Esophagus (tissue), 2 donors: ENCODE measurements around the gene C10orf71. TPM values are rescaled to one million over a fixed set of nuclear protein-coding genes. Genes with fewer than 3 reads are reported as not detected.

Source experiments
- H3K27ac ChIP-seq, 2 donors: one replicate each; pipeline ENCODE4 v1.5.1; 2013; ENCODE audit warnings: low read depth in 2 of 2, mild to moderate bottlenecking in 2 of 2, inconsistent platforms in 1 of 2, low read length in 1 of 2, moderate library complexity in 1 of 2
- H3K27me3 ChIP-seq, 2 donors: one replicate each; pipeline ENCODE4 v1.6.1; 2013; ENCODE audit warnings: low read length in 2 of 2, control low read depth in 1 of 2, mild to moderate bottlenecking in 1 of 2; ENCODE audit not compliant: insufficient read depth in 2 of 2, control insufficient read depth in 1 of 2
- H3K36me3 ChIP-seq, 2 donors: one replicate each; pipeline ENCODE4 v1.6.1; 2013; ENCODE audit warnings: low read length in 1 of 2; ENCODE audit not compliant: control insufficient read depth in 2 of 2, insufficient read depth in 2 of 2
- H3K4me1 ChIP-seq, 2 donors: one replicate each; pipeline ENCODE4 v1.6.1; 2013; ENCODE audit warnings: low read length in 1 of 2; ENCODE audit not compliant: control insufficient read depth in 2 of 2, insufficient read depth in 2 of 2
- H3K4me3 ChIP-seq, 2 donors: one replicate each; pipeline ENCODE4 v1.5.1; 2013; ENCODE audit warnings: low read length in 2 of 2, mild to moderate bottlenecking in 2 of 2, low read depth in 1 of 2, moderate library complexity in 1 of 2
- H3K9me3 ChIP-seq, 2 donors: one replicate each; pipeline ENCODE4 v1.6.1; 2013; ENCODE audit warnings: mild to moderate bottlenecking in 2 of 2, low read depth in 1 of 2, low read length in 1 of 2, moderate library complexity in 1 of 2; ENCODE audit not compliant: control insufficient read depth in 2 of 2, insufficient read depth in 1 of 2
- WGBS, 2 donors: extraction: QIAGEN DNeasy Blood & Tissue Kit; methylation state at CpG; one replicate each; pipeline ENCODE4 v1.1.7; 2013; 5-methylcytosine and 5-hydroxymethylcytosine counted together
- polyA plus RNA-seq, 2 donors: library from polyadenylated mRNA; stranded (reverse); fragments of 200-250 nt; gene quantifications; one replicate each; pipeline ENCODE4 v1.2.3, GENCODE V29; 2013
- donor health status: healthy with polysubstance abuse.
- donor health status: Bipolar disorder and iron deficiency.

The C10orf71 gene
- polyA plus RNA-seq, 2 donors = not detected

- Histone ChIP-seq H3K27ac (no peak overlapping the region), H3K4me1 (no peaks in the 10 kb centered on the region), H3K4me3 (no peak overlapping the region), H3K9me3 (no peaks in the 10 kb centered on the region), H3K27me3 (no peaks in the 10 kb centered on the region), H3K36me3 (no peaks in the 10 kb centered on the region)
- 80 to 82% methylated on average over 22 to 23 of the region's 23 CpGs for WGBS, 2 donors
These were observed 66.9 kb downstream of the C10orf71 start for GRCh38 chr10:49365675-49366415.

DNA sequence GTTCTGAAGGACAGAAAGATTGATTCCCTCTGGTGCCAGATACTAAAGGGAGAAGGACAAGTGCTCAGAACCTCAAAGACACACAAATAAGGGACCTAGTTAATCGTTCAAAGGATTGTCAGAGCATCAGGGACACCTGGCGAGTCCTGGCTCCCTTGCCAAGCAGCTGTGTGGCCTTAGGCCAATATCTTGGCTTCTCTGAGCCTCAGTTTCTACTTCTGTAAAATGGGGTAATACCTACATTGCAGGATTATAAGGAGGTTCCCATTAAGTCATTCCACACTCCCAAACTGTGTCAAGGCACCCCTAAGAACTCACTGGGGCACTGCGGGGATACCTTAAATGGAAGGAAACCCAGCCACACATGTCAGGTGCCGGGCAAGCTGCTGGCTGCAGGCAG is 67.5 kb downstream of the C10orf71 start:
- no peak overlapping the region for H3K27ac ChIP-seq
- 73 to 75% methylated on average over 4 of the region's 4 CpGs for WGBS, 2 donors

DNA sequence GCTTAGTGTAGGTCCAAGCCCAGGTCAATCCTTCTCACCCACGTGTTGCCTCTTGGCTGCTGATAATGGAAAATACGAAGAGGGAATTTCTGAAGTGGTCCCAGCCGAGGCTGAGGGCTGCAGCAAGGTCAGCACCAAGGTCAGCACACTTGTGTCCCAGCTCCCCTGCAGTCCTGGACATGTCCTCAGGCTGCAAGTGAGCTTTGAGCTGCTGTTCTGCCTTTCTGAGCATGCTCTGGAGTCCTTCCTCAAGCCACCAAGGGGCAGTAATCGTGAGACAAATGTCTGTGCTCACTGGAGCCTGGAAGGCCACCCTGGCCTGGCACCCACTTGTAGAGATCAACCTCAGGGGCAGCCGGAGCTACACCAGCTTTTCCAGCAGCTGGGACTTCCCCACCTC is 68.6 kb downstream of the C10orf71 start:
- H3K9me3 ChIP-seq = no peaks in the 10 kb centered on the region
- H3K36me3 ChIP-seq = no peaks in the 10 kb centered on the region
- H3K4me3 ChIP-seq = no peak overlapping the region
- 44 to 47% methylated on average over 5 of the region's 5 CpGs for WGBS, 2 donors
- no peak overlapping the region for H3K27ac ChIP-seq
- no peaks in the 10 kb centered on the region for H3K4me1 ChIP-seq
- no peaks in the 10 kb centered on the region for H3K27me3 ChIP-seq

More for the DNA sequence above, 67.5 kb downstream of the C10orf71 start:
- no peak overlapping the region for H3K4me3 ChIP-seq
- H3K4me1 ChIP-seq = no peaks in the 10 kb centered on the region
- H3K27me3 ChIP-seq = no peaks in the 10 kb centered on the region
- H3K36me3 ChIP-seq = no peaks in the 10 kb centered on the region
- no peaks in the 10 kb centered on the region for H3K9me3 ChIP-seq

- Histone ChIP-seq H3K27me3 (no peaks in the 10 kb centered on the region), H3K27ac (no peak overlapping the region), H3K36me3 (no peaks in the 10 kb centered on the region), H3K9me3 (no peaks in the 10 kb centered on the region), H3K4me1 (no peaks in the 10 kb centered on the region), H3K4me3 (no peak overlapping the region)
- WGBS, 2 donors = 72 to 79% methylated on average over 4 of the region's 4 CpGs
These were observed 69.3 kb downstream of the C10orf71 start for GRCh38 chr10:49368256-49368655.

DNA sequence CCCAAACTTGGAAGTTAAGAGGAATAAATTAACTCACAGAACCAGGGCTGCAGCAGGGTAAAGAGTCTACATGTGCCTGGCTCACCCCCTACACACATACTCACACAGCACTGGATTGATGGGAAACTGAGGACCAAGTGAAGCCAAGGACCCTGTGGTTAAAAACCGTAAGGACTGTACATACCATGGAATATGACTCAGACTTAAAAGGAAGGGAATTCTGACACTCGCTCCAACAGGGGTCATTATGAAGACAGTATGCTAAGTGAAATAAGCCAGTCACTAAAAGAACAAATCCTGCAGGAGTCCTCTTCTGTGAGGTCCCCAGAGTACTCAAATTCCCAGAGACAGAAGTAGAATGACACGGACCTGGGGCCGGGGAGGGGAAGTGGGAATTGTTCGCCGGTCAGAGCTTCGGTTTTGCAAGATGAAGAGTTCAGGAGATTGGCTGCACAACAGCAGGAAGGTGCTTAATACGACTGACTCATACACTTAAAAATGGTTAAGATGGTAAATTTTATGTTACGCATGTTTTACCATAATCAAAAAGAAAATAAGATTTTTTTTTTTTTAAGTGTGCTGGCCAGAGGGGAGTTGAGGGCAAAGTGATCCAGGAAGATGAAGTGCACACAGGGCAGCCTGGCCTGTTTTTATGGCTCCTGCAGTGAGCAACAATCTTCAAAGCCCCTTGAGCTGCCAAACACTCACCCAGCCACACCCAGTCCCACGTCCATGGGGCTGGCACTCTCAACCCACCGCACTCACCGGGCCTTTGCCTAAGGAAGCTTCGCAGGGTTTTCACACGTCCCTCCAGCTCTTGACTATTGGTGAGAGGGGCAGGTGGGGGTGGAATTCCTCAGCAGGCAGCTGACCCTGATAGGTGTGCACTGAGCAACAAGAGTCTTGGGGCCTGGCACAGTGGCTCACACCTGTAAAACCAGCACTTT is 70.5 kb downstream of the C10orf71 start:
- no peak overlapping the region for H3K27ac ChIP-seq
- no peaks in the 10 kb centered on the region for H3K9me3 ChIP-seq
- H3K4me3 ChIP-seq = no peak overlapping the region
- no peaks in the 10 kb centered on the region for H3K4me1 ChIP-seq
- H3K27me3 ChIP-seq = no peaks in the 10 kb centered on the region
- WGBS, 2 donors = 71 to 72% methylated on average over 14 of the region's 14 CpGs
- no peaks in the 10 kb centered on the region for H3K36me3 ChIP-seq

- Histone ChIP-seq H3K27me3 (no peaks in the 10 kb centered on the region), H3K27ac (no peak overlapping the region), H3K9me3 (no peaks in the 10 kb centered on the region), H3K4me3 (no peak overlapping the region), H3K36me3 (no peaks in the 10 kb centered on the region), H3K4me1 (no peaks in the 10 kb centered on the region)
- 56 to 57% methylated on average over 8 of the region's 8 CpGs for whole genome bisulfite sequencing, 2 donors
These were observed 71.5 kb downstream of the C10orf71 start for GRCh38 chr10:49370326-49371100.

DNA sequence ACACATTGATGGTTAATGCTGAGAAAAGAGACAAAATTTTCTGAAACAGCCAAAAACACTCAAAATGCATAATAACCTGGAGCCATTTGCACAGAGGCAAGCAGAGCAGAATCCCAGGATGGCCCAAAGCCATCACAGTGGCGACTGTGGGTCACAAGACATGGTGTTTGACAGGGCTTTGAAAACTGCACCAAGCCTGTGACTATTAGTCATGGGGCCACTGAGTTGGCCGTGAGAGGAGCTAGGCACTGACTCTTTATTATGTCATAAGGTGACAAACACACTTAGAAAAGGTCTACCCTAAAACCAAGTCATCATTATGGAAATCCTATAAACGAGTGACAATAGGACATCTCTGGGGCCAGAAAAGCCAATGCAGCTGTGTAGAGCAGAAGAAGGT is 73.0 kb downstream of the C10orf71 start:
- Histone ChIP-seq H3K36me3 (no peaks in the 10 kb centered on the region), H3K4me1 (no peaks in the 10 kb centered on the region), H3K27ac (no peak overlapping the region), H3K4me3 (no peak overlapping the region), H3K9me3 (no peaks in the 10 kb centered on the region), H3K27me3 (no peaks in the 10 kb centered on the region)
- WGBS, 2 donors = 74 to 77% methylated on average over 3 of the region's 3 CpGs

GRCh38 chr10:49373361-49373760 is 74.4 kb downstream of the C10orf71 start:
- Histone ChIP-seq H3K27me3 (no peaks in the 10 kb centered on the region), H3K4me3 (no peak overlapping the region), H3K36me3 (no peaks in the 10 kb centered on the region), H3K27ac (no peak overlapping the region), H3K9me3 (no peaks in the 10 kb centered on the region), H3K4me1 (no peaks in the 10 kb centered on the region)
- WGBS, 2 donors = 90 to 91% methylated on average over 5 of the region's 5 CpGs

DNA sequence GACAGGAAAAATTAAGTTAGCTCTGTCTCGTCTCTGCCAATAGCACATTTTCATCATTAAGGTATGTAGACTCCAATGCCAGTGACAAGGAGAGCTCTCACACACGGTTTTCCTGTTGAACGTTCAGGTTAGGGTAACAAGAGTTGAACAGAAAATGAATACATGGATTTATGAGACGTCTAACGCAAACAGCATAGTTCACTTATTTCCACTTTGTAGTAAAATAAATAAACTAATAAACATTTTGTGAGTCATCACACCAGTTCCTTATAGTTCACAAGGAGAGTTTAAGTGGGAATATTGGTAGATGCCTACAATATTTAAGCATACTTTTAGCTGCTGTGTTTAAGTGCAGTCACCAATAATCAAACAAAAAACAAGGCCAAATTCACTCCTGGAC is 75.8 kb downstream of the C10orf71 start:
- H3K27me3 ChIP-seq = no peaks in the 10 kb centered on the region
- H3K27ac ChIP-seq = no peak overlapping the region
- H3K4me1 ChIP-seq = no peaks in the 10 kb centered on the region
- H3K4me3 ChIP-seq = no peak overlapping the region
- no peaks in the 10 kb centered on the region for H3K9me3 ChIP-seq
- WGBS, 2 donors = 71 to 79% methylated on average over 5 of the region's 5 CpGs
- H3K36me3 ChIP-seq = no peaks in the 10 kb centered on the region
